Activated CD8-positive, alpha-beta T cell treated with anti-CD3 and anti-CD28 coated beads, Interleukin-2, amount 10 ng/mL, durations not matched to agents 7 days and 5 days (primary cell): ENCODE data around the gene SLIT1. TPM values are rescaled to one million over a fixed set of nuclear protein-coding genes. Genes with fewer than 3 reads are reported as not detected.

Source experiments
- ATAC-seq: fragments of 150-1000 bp; cut with Tn5 transposase; one replicate; pipeline ENCODE4 v1.10.0; 2021; ENCODE audit warnings: moderate library complexity
- CTCF ChIA-PET: fragments of 350-600 bp; sonication (Branson Sonifier 250); formaldehyde crosslinking; loops from one replicate; lab custom pipeline; 2021; ENCODE audit warnings: antibody characterized with exemption; lab: Charles Lee
- POLR2A ChIA-PET: fragments of 350-600 bp; sonication (Branson Sonifier 250); formaldehyde crosslinking; loops from one replicate; lab custom pipeline; 2021; ENCODE audit warnings: antibody characterized with exemption; lab: Charles Lee
- DNase-seq: peaks from one replicate; pipeline ENCODE4 v3.0.0-alpha.2; 2020
- H3K27ac Mint-ChIP-seq: one replicate; pipeline ENCODE4 v1.8.0; 2021; ENCODE audit warnings: mild to moderate bottlenecking, mixed read lengths
- H3K27me3 Mint-ChIP-seq: one replicate; pipeline ENCODE4 v1.8.0; 2021; ENCODE audit warnings: low read depth, mixed read lengths
- H3K36me3 Mint-ChIP-seq: one replicate; pipeline ENCODE4 v1.8.0; 2021; ENCODE audit warnings: low read depth, mixed read lengths
- H3K4me1 Mint-ChIP-seq: one replicate; pipeline ENCODE4 v1.8.0; 2021; ENCODE audit warnings: low read depth, mixed read lengths
- H3K4me3 Mint-ChIP-seq: one replicate; pipeline ENCODE4 v1.8.0; 2021; ENCODE audit warnings: mild to moderate bottlenecking, mixed read lengths
- H3K9me3 Mint-ChIP-seq: one replicate; pipeline ENCODE4 v1.8.0; 2022; ENCODE audit warnings: mixed read lengths; ENCODE audit not compliant: insufficient read depth
- total RNA-seq, 2 experiments: library from RNA; stranded (reverse); gene quantifications; one replicate each; pipeline ENCODE4 v1.2.3, GENCODE V29; 2021

The SLIT1 gene
- total RNA-seq, 2 experiments from 2014 or later = 0.70 to 0.71 TPM

GRCh38 chr10:97169911-97170693, 15.7 kb downstream of the SLIT1 start:
- Mint-ChIP-seq H3K4me3 (no peak overlapping the region), H3K4me1 (no peaks in the 10 kb centered on the region), H3K27me3 (peaks cover 15% of the 10 kb centered on the region), H3K27ac (no peak overlapping the region), H3K36me3 (no peaks in the 10 kb centered on the region), H3K9me3 (no peaks in the 10 kb centered on the region)
- ChIA-PET POLR2A (no interaction called here), CTCF (interaction anchor here (1.4 kb wide), 1 partner anchor 97 kb away, joined by 4 read pairs; no protein-coding TSS in a partner anchor)
- DNase-seq (no peak), ATAC-seq (no peak)

GRCh38 chr10:97169063-97169462, 16.7 kb downstream of the SLIT1 start:
- Mint-ChIP-seq H3K4me1 (no peaks in the 10 kb centered on the region), H3K27me3 (peaks cover 15% of the 10 kb centered on the region)
- CTCF ChIA-PET = no interaction called here

DNA sequence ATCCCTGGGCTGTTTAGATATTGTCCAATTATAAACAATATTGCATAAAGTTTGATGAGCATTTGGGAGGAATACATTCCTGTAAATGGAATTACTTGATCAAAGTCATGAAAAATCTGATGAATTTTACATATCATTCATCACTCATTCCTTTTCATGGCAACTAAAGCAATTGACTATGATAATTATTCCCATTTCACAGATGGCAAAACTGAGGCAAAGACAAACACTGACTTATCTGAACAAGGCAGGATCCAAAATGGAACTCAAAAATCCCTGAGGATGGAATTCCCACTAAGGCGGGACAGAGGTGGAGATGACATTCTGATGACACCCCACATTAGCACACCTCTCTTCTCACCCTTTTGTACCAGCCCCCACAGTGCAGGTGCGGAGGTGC, 17.1 kb downstream of the SLIT1 start:
- POLR2A ChIA-PET = no interaction called here
- ATAC-seq (no peak), DNase-seq (no peak)
- H3K4me3 Mint-ChIP-seq = no peak overlapping the region
- H3K36me3 Mint-ChIP-seq = no peaks in the 10 kb centered on the region
- CTCF ChIA-PET = no interaction called here
- H3K27me3 Mint-ChIP-seq = peaks cover 15% of the 10 kb centered on the region
- H3K27ac Mint-ChIP-seq = no peak overlapping the region
- no peaks in the 10 kb centered on the region for H3K4me1 Mint-ChIP-seq
- H3K9me3 Mint-ChIP-seq = no peaks in the 10 kb centered on the region

More at GRCh38 chr10:97169063-97169462, 16.7 kb downstream of the SLIT1 start:
- H3K4me3 Mint-ChIP-seq = no peak overlapping the region
- no peaks in the 10 kb centered on the region for H3K9me3 Mint-ChIP-seq
- DNase-seq = no peak
- H3K27ac Mint-ChIP-seq = no peak overlapping the region
- H3K36me3 Mint-ChIP-seq = no peaks in the 10 kb centered on the region
- POLR2A ChIA-PET = no interaction called here
- ATAC-seq = no peak

DNA sequence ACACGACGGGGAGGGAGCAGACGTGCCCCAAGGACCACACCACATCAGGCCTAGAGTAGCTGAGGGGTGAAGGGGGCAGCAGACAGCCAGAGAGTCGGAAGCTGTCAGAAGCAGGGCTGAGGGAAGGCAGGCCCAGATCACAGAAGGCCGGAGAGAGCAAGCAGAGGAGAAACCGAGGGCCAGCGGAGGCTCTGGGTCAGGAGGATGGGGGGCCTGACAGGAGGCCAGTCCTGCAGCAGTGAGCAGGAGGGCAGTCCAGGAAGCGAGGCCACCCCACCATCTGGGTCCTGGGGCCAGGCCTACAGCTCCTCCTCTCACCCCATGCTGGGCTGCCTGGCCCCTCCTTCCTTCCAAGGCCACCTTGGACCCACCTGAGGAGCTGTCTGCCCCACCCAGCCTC, 20.3 kb downstream of the SLIT1 start:
- Mint-ChIP-seq H3K9me3 (no peaks in the 10 kb centered on the region), H3K4me3 (no peak overlapping the region), H3K4me1 (no peaks in the 10 kb centered on the region), H3K27me3 (peaks cover 8% of the 10 kb centered on the region), H3K27ac (no peak overlapping the region), H3K36me3 (no peaks in the 10 kb centered on the region)
- POLR2A ChIA-PET = no interaction called here
- DNase-seq (no peak), ATAC-seq (no peak)
- CTCF ChIA-PET = no interaction called here

DNA sequence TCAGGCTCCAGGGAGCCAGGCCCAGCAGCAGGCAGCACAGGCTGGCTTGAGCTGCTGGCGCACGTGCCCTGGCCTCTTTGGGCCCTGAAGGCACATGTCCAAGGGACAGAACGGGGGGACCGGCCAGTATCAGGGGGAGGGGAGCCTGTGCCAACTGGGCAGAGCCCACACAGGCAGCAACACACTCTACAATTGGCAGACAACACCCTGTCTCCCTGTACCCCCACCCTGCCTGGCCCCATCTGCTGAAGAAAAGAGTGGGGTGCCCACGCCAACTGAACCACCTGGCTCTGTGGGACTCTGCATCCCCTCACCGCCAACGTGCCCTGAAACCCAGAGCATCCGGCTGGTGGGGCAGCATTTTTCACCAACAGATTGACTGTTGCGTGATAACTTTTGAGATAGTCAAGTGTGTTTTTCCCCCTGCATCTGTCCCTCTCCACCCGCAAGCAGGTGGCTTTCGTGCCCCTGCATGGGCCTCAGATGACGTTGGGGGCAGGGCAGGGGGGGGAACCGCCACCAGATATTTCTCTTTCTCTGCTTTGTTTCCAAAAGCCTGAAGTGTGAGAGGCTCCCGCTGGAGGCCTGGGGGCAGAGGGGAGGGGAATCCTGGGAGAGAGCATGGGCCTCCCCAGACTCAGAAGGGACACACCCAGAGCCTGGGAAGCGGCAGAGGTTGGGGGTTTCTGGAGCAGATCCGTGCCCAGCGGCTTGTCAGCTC, 21.8 kb downstream of the SLIT1 start:
- Mint-ChIP-seq H3K9me3 (no peaks in the 10 kb centered on the region), H3K36me3 (no peaks in the 10 kb centered on the region), H3K4me3 (no peak overlapping the region), H3K4me1 (no peaks in the 10 kb centered on the region), H3K27ac (no peak overlapping the region), H3K27me3 (peaks cover 11% of the 10 kb centered on the region)
- POLR2A ChIA-PET = no interaction called here
- CTCF ChIA-PET = no interaction called here
- no peak for DNase-seq
- ATAC-seq = no peak

GRCh38 chr10:97163181-97163580, 22.6 kb downstream of the SLIT1 start:
- H3K4me3 Mint-ChIP-seq = no peak overlapping the region
- ChIA-PET POLR2A (no interaction called here), CTCF (no interaction called here)
- no peak overlapping the region for H3K27ac Mint-ChIP-seq
- DNase-seq (no peak), ATAC-seq (no peak)
- no peaks in the 10 kb centered on the region for H3K36me3 Mint-ChIP-seq
- H3K9me3 Mint-ChIP-seq = no peaks in the 10 kb centered on the region
- peaks cover 7% of the 10 kb centered on the region for H3K27me3 Mint-ChIP-seq
- no peaks in the 10 kb centered on the region for H3K4me1 Mint-ChIP-seq

GRCh38 chr10:97159646-97160305, 26.0 kb downstream of the SLIT1 start:
- Mint-ChIP-seq H3K9me3 (no peaks in the 10 kb centered on the region), H3K27me3 (peaks cover 4% of the 10 kb centered on the region), H3K4me3 (no peak overlapping the region), H3K36me3 (no peaks in the 10 kb centered on the region), H3K4me1 (no peaks in the 10 kb centered on the region), H3K27ac (no peak overlapping the region)
- no peak for DNase-seq
- POLR2A ChIA-PET = interaction anchor here (0.7 kb wide), 1 partner anchor 120 kb away, joined by 3 read pairs; no protein-coding TSS in a partner anchor
- CTCF ChIA-PET = interaction anchor here (2.3 kb wide), 1 partner anchor 51 kb away, joined by 6 read pairs; no protein-coding TSS in a partner anchor
- no peak for ATAC-seq

- Mint-ChIP-seq H3K4me1 (no peaks in the 10 kb centered on the region), H3K36me3 (no peaks in the 10 kb centered on the region), H3K27me3 (peaks cover 4% of the 10 kb centered on the region), H3K9me3 (no peaks in the 10 kb centered on the region), H3K4me3 (no peak overlapping the region), H3K27ac (no peak overlapping the region)
- ChIA-PET POLR2A (no interaction called here), CTCF (interaction anchor here (1.4 to 2.6 kb wide), 3 partner anchors 39 to 84 kb away, joined by 4 to 11 read pairs (median 6); no protein-coding TSS in a partner anchor)
- ATAC-seq (no peak), DNase-seq (no peak)
Observed at GRCh38 chr10:97157578-97158095, 28.1 kb downstream of the SLIT1 start.

DNA sequence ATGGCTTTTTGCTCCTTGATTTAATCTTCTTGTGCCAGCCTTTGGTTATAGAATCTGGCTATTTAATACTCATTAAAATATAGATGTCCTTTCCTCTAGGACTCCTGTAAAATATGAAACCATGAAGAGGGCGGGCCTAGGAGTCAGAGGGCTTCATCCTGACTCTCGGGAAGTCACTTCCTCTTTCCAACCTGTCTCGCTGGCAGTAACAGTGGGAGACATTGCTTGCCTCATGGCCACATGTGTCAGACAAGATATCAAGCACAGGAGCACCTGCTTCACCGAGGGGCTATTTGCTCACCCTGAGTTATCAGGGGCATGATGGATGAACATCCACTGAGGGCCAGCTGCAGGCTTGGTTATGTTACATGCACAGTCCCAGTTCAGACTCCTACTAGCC, 31.0 kb downstream of the SLIT1 start:
- Mint-ChIP-seq H3K27ac (no peak overlapping the region), H3K4me3 (no peak overlapping the region), H3K27me3 (peaks cover 4% of the 10 kb centered on the region), H3K9me3 (no peaks in the 10 kb centered on the region), H3K4me1 (no peaks in the 10 kb centered on the region), H3K36me3 (no peaks in the 10 kb centered on the region)
- ATAC-seq (no peak), DNase-seq (no peak)
- ChIA-PET CTCF (no interaction called here), POLR2A (no interaction called here)

DNA sequence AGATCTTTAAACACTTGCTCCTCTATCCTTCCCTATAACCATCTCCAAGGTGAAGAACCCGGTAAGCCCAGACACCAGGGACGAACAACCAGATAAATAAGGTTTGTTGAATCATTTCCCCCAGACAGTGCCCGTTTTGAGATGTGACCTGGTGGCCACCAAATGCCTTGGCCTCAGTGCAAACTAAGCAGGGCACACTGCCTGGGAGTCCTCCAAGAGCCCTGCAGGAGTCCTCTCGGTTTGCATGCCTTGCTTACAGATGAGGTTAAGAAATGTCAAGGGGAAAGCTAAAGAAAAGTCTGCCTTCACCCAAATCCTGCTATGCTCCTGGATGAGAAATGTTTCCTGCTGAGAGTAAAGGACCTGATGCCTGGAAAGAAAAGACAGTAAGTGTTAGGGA, 31.6 kb downstream of the SLIT1 start:
- H3K4me3 Mint-ChIP-seq = no peak overlapping the region
- H3K4me1 Mint-ChIP-seq = no peaks in the 10 kb centered on the region
- no peak for DNase-seq
- ChIA-PET POLR2A (no interaction called here), CTCF (no interaction called here)
- ATAC-seq = no peak
- H3K27ac Mint-ChIP-seq = no peak overlapping the region
- no peaks in the 10 kb centered on the region for H3K27me3 Mint-ChIP-seq
- H3K9me3 Mint-ChIP-seq = no peaks in the 10 kb centered on the region
- H3K36me3 Mint-ChIP-seq = no peaks in the 10 kb centered on the region

DNA sequence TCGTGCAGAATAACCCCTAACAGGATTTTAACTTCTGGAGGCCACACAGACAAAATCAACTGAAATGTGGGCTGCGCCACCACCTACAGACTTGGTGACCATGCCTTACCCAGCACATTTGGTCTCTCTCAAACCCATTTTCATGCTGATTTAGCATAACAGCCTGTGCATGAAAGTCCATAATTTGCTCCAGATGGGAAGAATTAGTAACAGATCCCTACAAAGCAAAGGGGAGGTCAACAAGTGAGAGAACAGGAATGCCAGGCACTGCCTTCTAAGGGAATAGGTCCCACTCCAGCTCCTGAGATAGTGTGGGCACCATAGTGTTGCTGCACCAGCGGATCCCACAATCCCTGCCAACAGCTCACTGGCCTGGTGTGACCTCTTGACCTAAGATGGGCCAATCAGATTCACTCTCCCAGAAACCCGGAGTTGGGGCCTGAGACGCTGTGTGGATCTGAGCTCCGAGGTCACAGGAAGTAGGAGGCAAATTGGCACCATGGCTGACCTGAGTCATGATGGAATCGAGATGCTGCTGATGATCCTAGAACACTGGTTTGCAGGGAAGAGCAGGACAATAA, 32.4 kb downstream of the SLIT1 start:
- Mint-ChIP-seq H3K27ac (no peak overlapping the region), H3K27me3 (no peaks in the 10 kb centered on the region), H3K4me3 (no peak overlapping the region), H3K9me3 (no peaks in the 10 kb centered on the region), H3K4me1 (no peaks in the 10 kb centered on the region), H3K36me3 (no peaks in the 10 kb centered on the region)
- ChIA-PET POLR2A (no interaction called here), CTCF (no interaction called here)
- no peak for DNase-seq
- no peak for ATAC-seq
